Inferior parietal cortex (tissue), 1 donor: ENCODE measurements around the gene CD28.

Source experiments
- DNase-seq: peaks from one replicate; pipeline ENCODE4 v3.0.0-alpha.2; 2016; ENCODE audit errors: extremely low spot score

CD28 gene

GRCh38 chr2:203706403-203706802 is at the start of gene CD28:
CD28 (plus strand) TSS chr2:203706639; CDS start chr2:203706697, 58 bp downstream.
- DNase-seq = no peak

GRCh38 chr2:203659331-203660049 is 46.9 kb upstream of the CD28 start:
- no peak for DNase-seq

- DNase-seq = no peak
Observed at GRCh38 chr2:203660465-203660864, 46.0 kb upstream of the CD28 start.

GRCh38 chr2:203661279-203661908 is 45.0 kb upstream of the CD28 start:
- DNase-seq = no peak

GRCh38 chr2:203662487-203662886 is 44.0 kb upstream of the CD28 start:
- no peak for DNase-seq

GRCh38 chr2:203662951-203663350 is 43.5 kb upstream of the CD28 start:
- no peak for DNase-seq

GRCh38 chr2:203664029-203664755 is 42.2 kb upstream of the CD28 start:
- no peak for DNase-seq

- DNase-seq = no peak
Observed at GRCh38 chr2:203667838-203668237, 38.6 kb upstream of the CD28 start.

GRCh38 chr2:203669820-203670219 is 36.6 kb upstream of the CD28 start:
- no peak for DNase-seq

- DNase-seq = no peak
Observed at GRCh38 chr2:203670939-203671338, 35.5 kb upstream of the CD28 start.

- DNase-seq = no peak
Observed at GRCh38 chr2:203671876-203672275, 34.6 kb upstream of the CD28 start.

- DNase-seq = no peak
Observed at GRCh38 chr2:203672856-203673255, 33.6 kb upstream of the CD28 start.

GRCh38 chr2:203673933-203674332 is 32.5 kb upstream of the CD28 start:
- DNase-seq = no peak

- DNase-seq = no peak
Observed at GRCh38 chr2:203675086-203675485, 31.4 kb upstream of the CD28 start.

- no peak for DNase-seq
Observed at GRCh38 chr2:203678971-203679370, 27.5 kb upstream of the CD28 start.

GRCh38 chr2:203679401-203679800 is 27.0 kb upstream of the CD28 start:
- no peak for DNase-seq

GRCh38 chr2:203681978-203682377 is 24.5 kb upstream of the CD28 start:
- no peak for DNase-seq

GRCh38 chr2:203682688-203683130 is 23.7 kb upstream of the CD28 start:
- no peak for DNase-seq

GRCh38 chr2:203683421-203683820 is 23.0 kb upstream of the CD28 start:
- DNase-seq = no peak

- no peak for DNase-seq
Observed at GRCh38 chr2:203683932-203684556, 22.4 kb upstream of the CD28 start.

- no peak for DNase-seq
Observed at GRCh38 chr2:203685081-203685621, 21.3 kb upstream of the CD28 start.

GRCh38 chr2:203685789-203686420 is 20.5 kb upstream of the CD28 start:
- no peak for DNase-seq
